Heart right ventricle (tissue), 16 donors: ENCODE measurements around the gene PLA2G15. TPM values are rescaled to one million over a fixed set of nuclear protein-coding genes. Genes with fewer than 3 reads are reported as not detected.

Source experiments
- ATAC-seq, 8 donors: fragments of 200-7000 bp; cut with Tn5 transposase; one replicate each; pipeline ENCODE4 v1.9.1; 2020; ENCODE audit warnings: mild to moderate bottlenecking in 8 of 8, moderate library complexity in 8 of 8, moderate number of reproducible peaks in 1 of 8
- DNase-seq, 2 donors: peaks; one replicate each; pipeline ENCODE4 v3.0.0-alpha.2; 2020
- H3K27ac ChIP-seq, 10 donors: fragments of 200-600 bp; sonication (generic) in 2 of 10; one replicate each; pipeline versions ENCODE4 v1.5.0 to v1.8.0; 2020 to 2022; ENCODE audit warnings: mild to moderate bottlenecking in 3 of 10
- H3K27me3 ChIP-seq, 7 donors: fragments of 200-600 bp; one replicate each; pipeline ENCODE4 v1.8.0; 2021 to 2022; ENCODE audit warnings: mild to moderate bottlenecking in 2 of 7
- H3K36me3 ChIP-seq, 9 donors: fragments of 200-600 bp; sonication (generic) in 1 of 9; one replicate each; pipeline versions ENCODE4 v1.5.0 to v1.8.0; 2020 to 2022; ENCODE audit warnings: mild to moderate bottlenecking in 2 of 9
- H3K4me1 ChIP-seq, 9 donors: fragments of 200-600 bp; sonication (generic) in 1 of 9; one replicate each; pipeline versions ENCODE4 v1.5.0 to v1.8.0; 2020 to 2022; ENCODE audit warnings: mild to moderate bottlenecking in 4 of 9
- H3K4me3 ChIP-seq, 10 donors: fragments of 200-600 bp; sonication (generic) in 2 of 10; one replicate each; pipeline versions ENCODE4 v1.5.0 to v1.8.0; 2020 to 2022; ENCODE audit warnings: mild to moderate bottlenecking in 7 of 10, moderate library complexity in 2 of 10
- H3K9me3 ChIP-seq, 11 donors: fragments of 200-600 bp in 10 of 11; sonication (generic) in 2 of 11; one replicate each; pipeline versions ENCODE4 v1.5.0 to v1.8.0; 2013 to 2022; ENCODE audit warnings: mild to moderate bottlenecking in 2 of 11, control low read depth in 1 of 11, moderate library complexity in 1 of 11
- WGBS, 2 donors: extraction: QIAGEN DNeasy Blood & Tissue Kit; methylation state at CpG; one replicate each; pipeline ENCODE4 v1.1.7; 2013; ENCODE audit warnings: inconsistent platforms in 1 of 2; 5-methylcytosine and 5-hydroxymethylcytosine counted together
- intact Hi-C, 10 donors: fragments of 100-400 bp; cut with DNase I; formaldehyde crosslinking; loops; one replicate each; pipeline versions ENCODE4 v1.11.1 to v1.14.2; 2022
- polyA plus RNA-seq, 2 donors: library from polyadenylated mRNA; stranded (reverse); fragments of 200-250 nt; gene quantifications; one replicate each; pipeline ENCODE4 v1.2.3, GENCODE V29; 2013
- total RNA-seq, 10 donors: library from RNA; stranded (reverse); fragmentation: NEBNext Ultra II Directional in 3 of 10; extraction: Animal tissue kit (Norgen Biotek cat#: 25700) in 3 of 10; gene quantifications; one replicate each; pipeline versions ENCODE4 v1.2.1 to v1.2.4, GENCODE V29; 2021 to 2023
- TF ChIP-seq, protein P1 (sequence below), 9 donors: fragments of 200-600 bp; sonication (generic) in 2 of 9; IDR thresholded peaks; one replicate each; pipeline versions ENCODE4 v1.5.0 to v1.8.0; 2021 to 2022; ENCODE audit warnings: antibody characterized with exemption in 9 of 9, mild to moderate bottlenecking in 5 of 9, moderate library complexity in 1 of 9
- donor health status: Arrhythmogenic right ventricular cardiomyopathy.
- donor health status: ischemic (EF 13 %, LVEDD 7.1; RV severe dilation, severe dysfunction).
- donor health status: healthy with polysubstance abuse.
- donor health status: DM: no; HTN: yes; CAD: no.
- donor health status: DM: no; HTN: no; CAD: no.
- donor health status: ischemic (EF 25% LVEDD 6.9; RV normal size, moderate dysfunction).
- donor health status: ischemic (EF 25% LVEDD 5.7; RV mildly dilated, moderate dysfunction).
- donor health status: healthy.
- donor health status: DM: yes; HTN: yes; CAD: no.
- donor health status: Ischemic cardiomyopathy.
- donor health status: ischemic (EF 35%, LVEDD 5.7; RV mildly dilated, moderate dysfunction).
- donor health status: nonischemic (EF 11% LVEDD 7.7; RV severe dilation, severe dysfunction).
- donor health status: DM: yes; HTN: yes; CAD: no.
- donor health status: PGD.
- donor health status: ischemic (EF 29% LVEDD 5.4; RV normal size, mild dysfunction).
- donor health status: nonischemic (EF 23%, LVEDD 6.1; RV moderate dilation, normal function).

PLA2G15 gene
- total and polyA plus RNA-seq, 12 donors, result 31.0 to 62.1 (median 38.8) TPM

DNA sequence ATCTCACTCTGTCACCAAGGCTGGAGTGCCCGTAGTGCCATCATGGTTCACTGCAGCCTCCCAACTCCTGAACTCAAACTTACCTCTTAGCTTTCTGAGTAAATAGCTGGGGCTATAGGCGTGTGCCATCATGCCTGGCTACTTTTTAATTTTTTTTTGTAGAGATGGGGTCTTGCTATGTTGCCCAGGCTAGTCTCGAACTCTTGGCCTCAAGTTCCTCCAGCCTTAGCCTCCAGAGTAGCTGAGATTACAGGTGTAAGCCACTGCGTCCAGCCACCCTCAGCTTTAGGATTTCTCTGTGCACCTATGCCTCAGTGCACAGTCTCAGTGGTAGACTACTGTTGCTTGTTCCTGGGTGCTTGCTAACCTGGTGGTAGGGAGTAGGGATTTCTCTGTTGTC lies 24.6 kb downstream of the PLA2G15 start:
- H3K4me1 ChIP-seq, result peaks cover 4 to 94% (median 62%) of the 10 kb centered on the region in 9 donors
- no peak overlapping the region for H3K4me3 ChIP-seq
- H3K27me3 ChIP-seq, result no peaks in the 10 kb centered on the region
- peaks cover 0 to 53% (median 6%) of the 10 kb centered on the region in 9 donors for H3K36me3 ChIP-seq
- H3K27ac ChIP-seq, result peak overlapping the region in 3 of 10 donors; percentile 2 to 99 (median 39)
- DNase-seq (no peak), ATAC-seq (no peak)
- no peaks in the 10 kb centered on the region for H3K9me3 ChIP-seq
- TF ChIP-seq, protein P1, sequence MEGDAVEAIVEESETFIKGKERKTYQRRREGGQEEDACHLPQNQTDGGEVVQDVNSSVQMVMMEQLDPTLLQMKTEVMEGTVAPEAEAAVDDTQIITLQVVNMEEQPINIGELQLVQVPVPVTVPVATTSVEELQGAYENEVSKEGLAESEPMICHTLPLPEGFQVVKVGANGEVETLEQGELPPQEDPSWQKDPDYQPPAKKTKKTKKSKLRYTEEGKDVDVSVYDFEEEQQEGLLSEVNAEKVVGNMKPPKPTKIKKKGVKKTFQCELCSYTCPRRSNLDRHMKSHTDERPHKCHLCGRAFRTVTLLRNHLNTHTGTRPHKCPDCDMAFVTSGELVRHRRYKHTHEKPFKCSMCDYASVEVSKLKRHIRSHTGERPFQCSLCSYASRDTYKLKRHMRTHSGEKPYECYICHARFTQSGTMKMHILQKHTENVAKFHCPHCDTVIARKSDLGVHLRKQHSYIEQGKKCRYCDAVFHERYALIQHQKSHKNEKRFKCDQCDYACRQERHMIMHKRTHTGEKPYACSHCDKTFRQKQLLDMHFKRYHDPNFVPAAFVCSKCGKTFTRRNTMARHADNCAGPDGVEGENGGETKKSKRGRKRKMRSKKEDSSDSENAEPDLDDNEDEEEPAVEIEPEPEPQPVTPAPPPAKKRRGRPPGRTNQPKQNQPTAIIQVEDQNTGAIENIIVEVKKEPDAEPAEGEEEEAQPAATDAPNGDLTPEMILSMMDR (IDR thresholded peaks at IDR 0.05), result no peak
- intact Hi-C loops, result no loop called here
- WGBS, 2 donors, result 97% methylated on average over 4 of the region's 4 CpGs

DNA sequence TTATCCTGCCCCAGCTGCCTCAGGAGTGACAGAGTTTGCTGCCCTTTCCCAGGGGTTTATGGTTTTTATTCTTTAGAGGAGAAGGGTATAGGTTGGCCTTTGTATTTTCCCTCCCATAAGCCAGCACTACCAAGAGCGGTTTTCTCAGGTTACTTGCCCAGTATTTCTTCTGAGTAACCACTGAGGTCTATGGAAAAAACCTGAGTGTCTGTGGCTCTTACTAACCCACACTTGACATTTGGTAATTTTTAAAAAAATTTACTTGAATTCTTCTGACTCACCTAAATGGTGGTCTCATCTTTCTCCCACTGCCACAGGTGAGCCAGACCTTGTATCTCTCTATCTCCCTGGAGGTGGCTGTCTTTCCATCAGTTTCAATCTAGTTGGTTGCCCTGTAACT lies 25.2 kb downstream of the PLA2G15 start:
- Histone ChIP-seq H3K4me3 (no peak overlapping the region), H3K27me3 (no peaks in the 10 kb centered on the region), H3K27ac (peak overlapping the region in 3 of 10 donors; percentile 2 to 39 (median 30)), H3K9me3 (no peaks in the 10 kb centered on the region), H3K4me1 (peaks cover 4 to 90% (median 60%) of the 10 kb centered on the region in 9 donors), H3K36me3 (peaks cover 0 to 59% (median 8%) of the 10 kb centered on the region in 9 donors)
- intact Hi-C loops, result no loop called here
- TF ChIP-seq, protein P1 (IDR thresholded peaks at IDR 0.05), result no peak
- DNase-seq (no peak), ATAC-seq (no peak)
- 0 to 62% methylated on average over 1 of the region's 1 CpG for WGBS, 2 donors

DNA sequence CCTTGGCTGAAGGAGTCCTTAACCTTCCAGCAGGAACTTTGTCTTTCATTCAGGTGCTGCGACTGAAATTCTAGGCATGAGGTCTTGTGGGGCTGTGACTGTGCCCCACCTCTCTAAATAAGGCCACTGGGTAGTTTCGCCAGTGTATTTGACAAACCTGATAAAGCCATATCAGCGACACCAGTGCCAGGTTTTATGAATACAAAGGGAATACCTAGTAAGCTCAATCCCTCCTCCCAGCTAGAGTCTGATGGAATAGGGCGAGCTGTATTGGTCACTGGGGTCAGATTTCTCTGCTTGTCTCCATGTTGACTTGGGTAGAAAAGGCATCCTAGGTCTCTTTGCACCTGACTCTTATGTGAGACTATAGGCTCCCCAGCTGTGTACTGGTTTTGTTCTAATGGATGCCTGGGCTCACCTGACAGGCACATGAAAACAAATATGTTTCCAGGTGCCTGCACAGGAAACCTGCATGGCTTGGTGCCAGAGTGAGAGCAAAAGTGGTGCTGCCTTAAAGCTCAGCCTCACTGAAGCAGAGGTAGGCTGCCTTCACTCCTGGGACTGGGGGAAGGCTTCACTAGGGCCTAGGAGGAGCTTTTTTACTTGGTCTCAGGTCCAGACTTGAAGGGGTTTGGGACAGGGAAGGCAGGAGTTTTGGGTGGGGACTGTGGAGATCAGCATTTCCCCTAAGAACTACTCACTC lies 27.5 kb downstream of the PLA2G15 start:
- WGBS, 2 donors, result 59 to 74% methylated on average over 4 of the region's 4 CpGs
- Histone ChIP-seq H3K27me3 (no peaks in the 10 kb centered on the region), H3K36me3 (peaks cover 0 to 79% (median 8%) of the 10 kb centered on the region in 9 donors), H3K4me3 (no peak overlapping the region), H3K4me1 (peaks cover 0 to 82% (median 57%) of the 10 kb centered on the region in 9 donors), H3K27ac (peak overlapping the region in 9 of 10 donors; percentile 9 to 68 (median 37)), H3K9me3 (no peaks in the 10 kb centered on the region)
- no peak for ATAC-seq
- DNase-seq, result no peak
- TF ChIP-seq, protein P1 (IDR thresholded peaks at IDR 0.05), result no peak
- intact Hi-C loops, result no loop called here

DNA sequence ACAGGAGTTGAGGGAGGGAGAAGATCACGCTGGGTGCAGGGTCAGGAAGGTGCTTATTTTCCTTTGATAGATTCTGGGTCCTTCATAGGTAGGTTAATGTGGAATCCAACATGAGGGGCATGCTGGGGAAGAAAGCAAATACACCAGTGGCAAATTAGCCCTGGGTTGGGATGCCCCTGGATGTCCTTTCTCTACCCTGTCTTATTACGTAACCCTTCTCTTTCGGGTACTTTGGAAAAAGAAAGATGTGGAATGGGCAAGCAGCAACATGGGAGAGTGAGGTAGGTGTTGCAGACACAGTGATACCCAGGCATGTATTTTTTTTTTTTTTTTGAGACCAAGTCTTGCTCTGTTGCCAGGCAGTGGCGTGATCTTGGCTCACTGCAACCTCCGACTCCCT lies 28.3 kb downstream of the PLA2G15 start:
- intact Hi-C loops, result no loop called here
- no peak for ATAC-seq
- H3K4me1 ChIP-seq, result peaks cover 0 to 74% (median 49%) of the 10 kb centered on the region in 9 donors
- no peaks in the 10 kb centered on the region for H3K27me3 ChIP-seq
- WGBS, 2 donors, result 91 to 92% methylated on average over 5 of the region's 5 CpGs
- TF ChIP-seq, protein P1 (IDR thresholded peaks at IDR 0.05), result no peak
- H3K27ac ChIP-seq, result peak overlapping the region in 7 of 10 donors; percentile 33 to 68 (median 56)
- DNase-seq, result no peak
- no peak overlapping the region for H3K4me3 ChIP-seq
- no peaks in the 10 kb centered on the region for H3K9me3 ChIP-seq
- peaks cover 0 to 76% (median 8%) of the 10 kb centered on the region in 9 donors for H3K36me3 ChIP-seq
